ENCODE results near the gene GSC2. TPM values are rescaled to one million over a fixed set of nuclear protein-coding genes. Genes with fewer than 3 reads are reported as not detected.

Gene GSC2
- total RNA-seq, 3 donors from 2014 or later: not detected

DNA sequence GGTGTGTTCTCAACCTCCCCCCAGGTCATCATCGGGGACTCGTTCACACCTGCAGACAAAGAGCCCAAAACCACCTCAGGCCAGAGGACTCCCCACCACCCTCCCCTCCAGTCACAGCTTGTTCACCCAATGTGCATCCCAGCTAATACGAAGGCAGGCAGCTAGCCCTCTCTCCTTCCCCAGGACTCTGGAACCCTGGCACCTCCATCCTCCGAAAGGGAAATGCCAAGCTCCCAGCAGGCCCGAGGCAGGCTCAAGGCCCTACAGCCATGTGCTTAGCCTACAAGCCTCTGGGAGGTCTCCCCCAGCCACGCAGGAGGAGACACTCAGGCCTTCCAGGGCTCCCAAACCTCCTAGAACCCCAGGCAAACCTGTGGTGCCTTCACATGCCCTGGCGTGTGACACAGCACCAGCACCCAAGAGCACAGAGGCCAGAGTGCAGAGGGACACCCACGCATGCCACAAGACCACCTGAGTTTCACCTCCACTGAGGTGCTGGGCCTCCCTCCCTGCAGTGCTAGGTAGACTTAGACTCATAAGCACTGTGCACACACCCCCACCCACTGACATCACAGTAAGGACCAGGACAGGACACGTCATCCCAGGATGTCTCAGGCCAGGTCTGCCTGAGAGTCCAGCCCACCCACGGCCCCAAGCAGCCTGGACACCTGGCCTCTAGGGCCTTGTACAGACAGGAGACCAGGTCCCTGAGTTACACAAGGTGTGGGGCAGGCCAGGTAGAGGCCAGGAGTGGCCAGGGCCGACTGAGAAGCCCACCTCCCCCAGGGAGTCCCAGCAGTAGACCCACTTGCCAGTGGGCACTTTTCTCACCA, 12.5 kb downstream of the GSC2 start:
- no peaks in the 10 kb centered on the region for H3K27me3 Mint-ChIP-seq (ENCODE audit: low read depth)
- H3K9me3 Mint-ChIP-seq: no peaks in the 10 kb centered on the region
- no peak for DNase-seq
- no peak overlapping the region for H3K4me3 Mint-ChIP-seq
- H3K4me1 Mint-ChIP-seq (ENCODE audit: low read depth): peaks cover 3% of the 10 kb centered on the region
- H3K36me3 Mint-ChIP-seq (ENCODE audit: insufficient read depth): peaks cover 34% of the 10 kb centered on the region
- no peak for ATAC-seq

DNA sequence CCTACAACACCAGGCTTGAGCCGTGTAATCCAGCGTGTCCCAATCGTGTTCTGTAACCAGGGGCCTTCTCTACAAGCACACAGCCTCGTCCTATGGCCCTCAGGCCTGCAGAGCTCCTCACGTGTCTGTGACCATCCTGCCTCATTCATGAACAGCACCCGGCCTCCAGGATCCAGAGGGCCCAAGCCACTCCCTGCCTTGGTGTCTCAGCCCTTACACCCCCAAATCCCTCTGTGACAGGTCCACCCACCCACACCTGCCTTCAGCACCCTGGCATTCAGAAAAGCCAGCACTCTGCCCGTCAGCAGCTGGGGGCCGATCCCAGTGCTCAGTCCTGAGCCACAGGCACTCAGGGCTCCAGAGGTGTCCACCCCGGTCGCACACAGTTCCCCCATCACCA, 13.2 kb downstream of the GSC2 start:
- ATAC-seq (no peak), DNase-seq (no peak)
- H3K9me3 Mint-ChIP-seq: no peaks in the 10 kb centered on the region
- no peaks in the 10 kb centered on the region for H3K4me1 Mint-ChIP-seq (ENCODE audit: low read depth)
- H3K4me3 Mint-ChIP-seq: no peak overlapping the region
- peaks cover 34% of the 10 kb centered on the region for H3K36me3 Mint-ChIP-seq (ENCODE audit: insufficient read depth)
- H3K27me3 Mint-ChIP-seq (ENCODE audit: low read depth): no peaks in the 10 kb centered on the region

- Mint-ChIP-seq H3K4me1 (ENCODE audit: low read depth) (no peaks in the 10 kb centered on the region), H3K27me3 (ENCODE audit: low read depth) (no peaks in the 10 kb centered on the region), H3K36me3 (ENCODE audit: insufficient read depth) (peaks cover 32% of the 10 kb centered on the region), H3K4me3 (no peak overlapping the region), H3K9me3 (no peaks in the 10 kb centered on the region)
- DNase-seq (no peak), ATAC-seq (no peak)
These were observed 15.2 kb downstream of the GSC2 start for GRCh38 chr22:19134874-19135273.

GRCh38 chr22:19134176-19134831, 15.8 kb downstream of the GSC2 start:
- no peak overlapping the region for H3K4me3 Mint-ChIP-seq
- H3K9me3 Mint-ChIP-seq: no peaks in the 10 kb centered on the region
- H3K27me3 Mint-ChIP-seq (ENCODE audit: low read depth): no peaks in the 10 kb centered on the region
- DNase-seq (no peak), ATAC-seq (no peak)
- H3K4me1 Mint-ChIP-seq (ENCODE audit: low read depth): no peaks in the 10 kb centered on the region
- H3K36me3 Mint-ChIP-seq (ENCODE audit: insufficient read depth): peaks cover 26% of the 10 kb centered on the region

- Mint-ChIP-seq H3K4me3 (no peak overlapping the region), H3K9me3 (no peaks in the 10 kb centered on the region), H3K27me3 (ENCODE audit: low read depth) (no peaks in the 10 kb centered on the region), H3K36me3 (ENCODE audit: insufficient read depth) (peaks cover 20% of the 10 kb centered on the region), H3K4me1 (ENCODE audit: low read depth) (no peaks in the 10 kb centered on the region)
- ATAC-seq (no peak), DNase-seq (no peak)
These were observed 16.5 kb downstream of the GSC2 start for GRCh38 chr22:19133561-19133960.

DNA sequence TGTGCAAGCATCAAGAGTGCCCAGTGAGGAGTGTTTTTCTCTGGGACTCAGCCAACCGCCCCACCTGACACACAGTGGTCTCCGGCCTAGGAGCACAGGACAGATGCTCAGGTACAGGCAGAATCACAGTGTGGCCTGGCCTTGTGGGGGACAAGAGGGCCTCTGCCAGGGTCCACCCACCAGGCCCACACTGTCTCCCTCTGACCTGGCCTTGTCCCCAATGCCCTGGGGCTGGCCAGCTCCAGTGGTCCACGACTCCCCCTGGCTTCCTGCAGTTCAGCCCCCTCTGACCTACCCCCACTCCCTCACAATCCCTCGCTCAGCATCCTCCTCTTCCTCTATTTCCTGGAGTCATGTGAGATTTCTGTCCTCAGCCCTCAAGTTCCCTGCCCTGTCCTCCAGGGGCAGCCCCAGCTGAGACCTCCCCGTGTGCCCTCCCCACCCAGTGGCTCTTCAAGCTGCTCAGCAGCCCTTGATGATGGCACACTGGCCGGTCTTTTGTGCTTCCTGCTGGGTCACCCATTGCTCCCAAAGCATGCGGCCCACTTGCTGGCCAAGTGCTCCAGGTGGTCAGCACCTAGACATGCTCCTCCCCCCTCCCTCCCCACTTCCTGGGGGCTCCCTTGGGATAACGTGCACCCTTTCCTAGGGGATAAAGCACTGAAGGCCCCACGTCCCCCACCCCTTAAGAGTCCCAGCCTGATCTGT, 17.2 kb downstream of the GSC2 start:
- no peaks in the 10 kb centered on the region for H3K9me3 Mint-ChIP-seq

GRCh38 chr22:19132153-19132552, 17.9 kb downstream of the GSC2 start:
- DNase-seq (no peak), ATAC-seq (no peak)
- no peaks in the 10 kb centered on the region for H3K27me3 Mint-ChIP-seq (ENCODE audit: low read depth)
- H3K4me3 Mint-ChIP-seq: no peak overlapping the region
- H3K4me1 Mint-ChIP-seq (ENCODE audit: low read depth): no peaks in the 10 kb centered on the region
- H3K9me3 Mint-ChIP-seq: no peaks in the 10 kb centered on the region
- H3K36me3 Mint-ChIP-seq (ENCODE audit: insufficient read depth): peaks cover 19% of the 10 kb centered on the region

More for the DNA sequence above, 17.2 kb downstream of the GSC2 start:
- H3K27me3 Mint-ChIP-seq (ENCODE audit: low read depth): no peaks in the 10 kb centered on the region
- no peak for DNase-seq
- no peaks in the 10 kb centered on the region for H3K4me1 Mint-ChIP-seq (ENCODE audit: low read depth)
- no peak overlapping the region for H3K4me3 Mint-ChIP-seq
- peaks cover 20% of the 10 kb centered on the region for H3K36me3 Mint-ChIP-seq (ENCODE audit: insufficient read depth)
- no peak for ATAC-seq

GRCh38 chr22:19131685-19132015, 18.4 kb downstream of the GSC2 start:
- Mint-ChIP-seq H3K36me3 (ENCODE audit: insufficient read depth) (peaks cover 15% of the 10 kb centered on the region), H3K4me1 (ENCODE audit: low read depth) (no peaks in the 10 kb centered on the region), H3K4me3 (no peak overlapping the region), H3K9me3 (no peaks in the 10 kb centered on the region), H3K27me3 (ENCODE audit: low read depth) (no peaks in the 10 kb centered on the region)
- ATAC-seq (no peak), DNase-seq (no peak)

DNA sequence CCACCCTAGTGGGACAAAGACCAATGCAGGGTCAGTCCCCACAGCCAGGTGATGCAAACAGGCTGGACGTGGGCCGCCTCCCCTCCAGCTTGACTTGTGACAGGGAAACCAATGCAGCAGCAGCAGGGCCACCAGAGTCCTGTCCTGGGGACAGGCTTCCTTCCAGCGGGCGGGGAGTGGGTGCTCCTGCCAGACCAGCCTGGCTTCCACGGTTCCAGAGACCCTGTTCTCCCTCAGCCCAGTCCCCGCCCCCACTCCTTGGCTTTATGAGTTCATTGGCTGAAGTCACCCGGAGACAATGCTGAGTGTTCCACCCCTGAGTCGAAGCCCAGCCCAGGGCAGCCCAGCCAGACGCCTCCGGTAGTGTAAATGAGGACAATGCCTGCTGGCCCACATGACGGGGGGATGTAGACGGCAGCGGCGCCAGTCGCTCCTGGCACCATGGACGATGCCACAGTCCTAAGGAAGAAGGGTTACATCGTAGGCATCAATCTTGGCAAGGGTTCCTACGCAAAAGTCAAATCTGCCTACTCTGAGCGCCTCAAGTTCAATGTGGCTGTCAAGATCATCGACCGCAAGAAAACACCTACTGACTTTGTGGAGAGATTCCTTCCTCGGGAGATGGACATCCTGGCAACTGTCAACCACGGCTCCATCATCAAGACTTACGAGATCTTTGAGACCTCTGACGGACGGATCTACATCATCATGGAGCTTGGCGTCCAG, 19.0 kb downstream of the GSC2 start, which contains the start of gene TSSK2:
Gene TSSK2, plus strand, starts transcription at position 350 of the 726 bp plus-strand sequence. Its CDS starts 92 bp downstream, at position 442.
- no peaks in the 10 kb centered on the region for H3K27me3 Mint-ChIP-seq (ENCODE audit: low read depth)
- DNase-seq: no peak

DNA sequence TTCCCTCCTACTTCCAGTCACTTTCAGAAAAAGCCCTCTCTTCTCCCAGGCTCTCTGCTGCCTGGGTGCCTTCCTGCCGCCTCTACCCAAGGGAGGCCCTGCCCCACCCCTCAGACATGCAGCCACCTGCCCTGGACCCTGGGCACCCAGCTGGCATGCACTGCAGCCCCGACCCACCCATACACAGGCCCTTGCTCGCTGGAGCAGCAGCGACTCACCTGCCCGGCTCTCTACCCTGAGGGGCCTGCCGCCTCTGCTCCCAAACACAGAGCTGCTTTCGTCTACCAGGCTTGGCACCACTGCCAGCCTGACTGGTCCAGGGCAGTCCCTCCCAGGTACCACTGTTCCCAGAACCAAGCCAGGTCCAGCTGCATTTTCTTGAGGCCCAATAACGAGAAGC, 20.2 kb downstream of the GSC2 start:
- Mint-ChIP-seq H3K27me3 (ENCODE audit: low read depth) (no peaks in the 10 kb centered on the region), H3K36me3 (ENCODE audit: insufficient read depth) (peaks cover 3% of the 10 kb centered on the region), H3K4me1 (ENCODE audit: low read depth) (no peaks in the 10 kb centered on the region), H3K4me3 (no peak overlapping the region), H3K9me3 (no peaks in the 10 kb centered on the region)
- ATAC-seq (no peak), DNase-seq (no peak)

More for the DNA sequence above, 19.0 kb downstream of the GSC2 start, which contains the start of gene TSSK2:
- Mint-ChIP-seq H3K9me3 (no peaks in the 10 kb centered on the region), H3K4me1 (ENCODE audit: low read depth) (no peaks in the 10 kb centered on the region), H3K4me3 (no peak within 1 kb of the TSS), H3K36me3 (ENCODE audit: insufficient read depth) (peaks cover 11% of the 10 kb centered on the region)
- no peak for ATAC-seq

- Mint-ChIP-seq H3K27me3 (ENCODE audit: low read depth) (no peaks in the 10 kb centered on the region), H3K36me3 (ENCODE audit: insufficient read depth) (peaks cover 3% of the 10 kb centered on the region), H3K4me1 (ENCODE audit: low read depth) (no peaks in the 10 kb centered on the region), H3K9me3 (no peaks in the 10 kb centered on the region), H3K4me3 (no peak overlapping the region)
- DNase-seq: no peak
- no peak for ATAC-seq
These were observed 21.0 kb downstream of the GSC2 start for GRCh38 chr22:19128946-19129727.

- no peaks in the 10 kb centered on the region for H3K27me3 Mint-ChIP-seq (ENCODE audit: low read depth)
- peaks cover 3% of the 10 kb centered on the region for H3K36me3 Mint-ChIP-seq (ENCODE audit: insufficient read depth)
- no peaks in the 10 kb centered on the region for H3K9me3 Mint-ChIP-seq
- no peak overlapping the region for H3K4me3 Mint-ChIP-seq
- DNase-seq: no peak
- no peak for ATAC-seq
- peaks cover 2% of the 10 kb centered on the region for H3K4me1 Mint-ChIP-seq (ENCODE audit: low read depth)
These were observed 22.1 kb downstream of the GSC2 start for GRCh38 chr22:19128009-19128401.

DNA sequence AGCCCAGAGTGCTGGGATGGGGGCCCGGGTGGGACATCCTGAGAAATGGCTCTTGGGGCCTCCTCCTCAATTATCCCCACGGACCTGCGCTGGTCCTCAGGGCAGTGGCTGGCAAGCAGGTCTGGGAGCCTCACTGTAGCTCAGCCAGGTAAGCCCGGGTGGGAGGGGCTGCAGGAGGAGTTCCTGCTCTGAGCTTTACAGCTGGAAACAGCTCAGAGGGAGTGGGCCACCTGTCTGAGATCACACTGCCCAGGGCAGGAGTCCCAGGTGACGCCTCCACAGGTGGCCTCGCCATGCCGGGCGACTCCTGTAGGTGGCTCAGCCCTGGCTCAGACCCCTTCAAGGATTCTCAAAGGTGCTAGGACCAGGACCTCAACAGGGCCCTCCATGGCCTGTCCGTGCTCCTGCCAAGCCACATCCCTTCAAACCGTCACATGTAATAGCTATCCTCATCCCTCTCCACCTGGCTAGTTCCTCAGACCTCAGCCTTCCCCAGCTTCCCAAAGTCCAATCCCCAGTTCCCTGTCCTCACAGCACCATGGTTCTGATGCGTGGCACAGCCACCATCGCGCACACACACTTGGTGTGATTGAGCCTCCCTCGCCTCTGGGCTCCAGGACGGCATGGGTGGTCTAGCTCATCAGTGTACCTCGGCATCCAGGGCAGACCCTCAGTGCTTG, 22.6 kb downstream of the GSC2 start:
- ATAC-seq (no peak), DNase-seq (no peak)
- Mint-ChIP-seq H3K4me1 (ENCODE audit: low read depth) (peaks cover 5% of the 10 kb centered on the region), H3K4me3 (no peak overlapping the region), H3K9me3 (no peaks in the 10 kb centered on the region), H3K27me3 (ENCODE audit: low read depth) (no peaks in the 10 kb centered on the region), H3K36me3 (ENCODE audit: insufficient read depth) (peaks cover 3% of the 10 kb centered on the region)
